Measurements from ENCODE around the gene DCTD. TPM values are rescaled to one million over a fixed set of nuclear protein-coding genes. Genes with fewer than 3 reads are reported as not detected.

Gene DCTD
- total RNA-seq, 1 experiment from 2014 or later = 100 TPM

- Histone ChIP-seq H3K14ac (ENCODE audit: insufficient read depth, low read length) (no peak overlapping the region), H2BK120ac (ENCODE audit: low read depth, low read length, poor library complexity, severe bottlenecking) (no peak overlapping the region), H4K20me1 (ENCODE audit: control insufficient read depth, insufficient read depth, insufficient read length) (no peaks in the 10 kb centered on the region), H3T11ph (ENCODE audit: low read length) (no peak overlapping the region), H3K79me2 (ENCODE audit: insufficient read depth, low read length) (no peaks in the 10 kb centered on the region), H2BK15ac (ENCODE audit: low read depth, low read length) (no peak overlapping the region), H4K5ac (ENCODE audit: insufficient read length, low read depth, low read length) (no peak overlapping the region), H3K23me2 (ENCODE audit: insufficient read length, low read depth, low read length, poor library complexity, severe bottlenecking) (no peaks in the 10 kb centered on the region), H2BK12ac (ENCODE audit: insufficient read length, low read depth, low read length) (no peak overlapping the region), H4K8ac (replicated peaks; ENCODE audit: insufficient read length, low read depth, low read length) (no peak overlapping the region), H2AK5ac (ENCODE audit: insufficient read length, low read length) (no peak overlapping the region), H2BK5ac (ENCODE audit: insufficient read length, low read length) (no peak overlapping the region), H3K56ac (ENCODE audit: insufficient read length, low read depth, low read length) (no peak overlapping the region), H3K27me3 (ENCODE audit: insufficient read depth, low read length) (no peaks in the 10 kb centered on the region), H3K23ac (ENCODE audit: insufficient read length, low read depth, low read length) (no peak overlapping the region), H3K27ac (ENCODE audit: insufficient read length, low read depth, low read length) (no peak overlapping the region), H3K4me2 (ENCODE audit: insufficient read depth, insufficient read length, low read length) (no peak overlapping the region), H3K79me1 (ENCODE audit: insufficient read depth, low read depth, low read length, poor library complexity, severe bottlenecking) (no peaks in the 10 kb centered on the region), H3K9me3 (ENCODE audit: control insufficient read depth, low read depth, low read length) (no peaks in the 10 kb centered on the region), H4K91ac (ENCODE audit: insufficient read length, low read depth, low read length) (no peak overlapping the region), H2BK20ac (ENCODE audit: low read depth, low read length, poor library complexity, severe bottlenecking) (no peak overlapping the region), H3K4me1 (ENCODE audit: insufficient read depth, low read length) (no peaks in the 10 kb centered on the region), H2AFZ (ENCODE audit: low read length) (no peak overlapping the region), H3K4ac (ENCODE audit: low read depth, low read length) (no peak overlapping the region), H3K9ac (ENCODE audit: extremely low read depth, insufficient read length, low read length) (no peak overlapping the region), H3K18ac (ENCODE audit: insufficient read length, low read depth, low read length) (no peak overlapping the region)
- H3K4me3 Mint-ChIP-seq = no peak overlapping the region
- no peaks in the 10 kb centered on the region for H3K36me3 Mint-ChIP-seq (ENCODE audit: insufficient read depth in 1 of 3, low read depth in 3 of 3)
- TF ChIP-seq CTCF (conservative IDR thresholded peaks at IDR 0.05) = no peak
- H3K27ac Mint-ChIP-seq = no peak overlapping the region
- peaks cover 9% of the 10 kb centered on the region for H3K27me3 Mint-ChIP-seq (ENCODE audit: low read depth)
- no peaks in the 10 kb centered on the region for H3K9me3 Mint-ChIP-seq
- peaks cover 20 to 27% of the 10 kb centered on the region in 2 experiments for H3K4me1 Mint-ChIP-seq
- DNase-seq = no peak
- no CpG with 5 or more reads among the region's 4 CpGs for WGBS (ENCODE audit: extremely low coverage, insufficient read length, low lambda C conversion rate)
Observed at GRCh38 chr4:182920676-182921075, 3.5 kb upstream of the DCTD start.
